ENCODE results near the gene NUBP2.

The NUBP2 gene, protein sequence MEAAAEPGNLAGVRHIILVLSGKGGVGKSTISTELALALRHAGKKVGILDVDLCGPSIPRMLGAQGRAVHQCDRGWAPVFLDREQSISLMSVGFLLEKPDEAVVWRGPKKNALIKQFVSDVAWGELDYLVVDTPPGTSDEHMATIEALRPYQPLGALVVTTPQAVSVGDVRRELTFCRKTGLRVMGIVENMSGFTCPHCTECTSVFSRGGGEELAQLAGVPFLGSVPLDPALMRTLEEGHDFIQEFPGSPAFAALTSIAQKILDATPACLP

DNA sequence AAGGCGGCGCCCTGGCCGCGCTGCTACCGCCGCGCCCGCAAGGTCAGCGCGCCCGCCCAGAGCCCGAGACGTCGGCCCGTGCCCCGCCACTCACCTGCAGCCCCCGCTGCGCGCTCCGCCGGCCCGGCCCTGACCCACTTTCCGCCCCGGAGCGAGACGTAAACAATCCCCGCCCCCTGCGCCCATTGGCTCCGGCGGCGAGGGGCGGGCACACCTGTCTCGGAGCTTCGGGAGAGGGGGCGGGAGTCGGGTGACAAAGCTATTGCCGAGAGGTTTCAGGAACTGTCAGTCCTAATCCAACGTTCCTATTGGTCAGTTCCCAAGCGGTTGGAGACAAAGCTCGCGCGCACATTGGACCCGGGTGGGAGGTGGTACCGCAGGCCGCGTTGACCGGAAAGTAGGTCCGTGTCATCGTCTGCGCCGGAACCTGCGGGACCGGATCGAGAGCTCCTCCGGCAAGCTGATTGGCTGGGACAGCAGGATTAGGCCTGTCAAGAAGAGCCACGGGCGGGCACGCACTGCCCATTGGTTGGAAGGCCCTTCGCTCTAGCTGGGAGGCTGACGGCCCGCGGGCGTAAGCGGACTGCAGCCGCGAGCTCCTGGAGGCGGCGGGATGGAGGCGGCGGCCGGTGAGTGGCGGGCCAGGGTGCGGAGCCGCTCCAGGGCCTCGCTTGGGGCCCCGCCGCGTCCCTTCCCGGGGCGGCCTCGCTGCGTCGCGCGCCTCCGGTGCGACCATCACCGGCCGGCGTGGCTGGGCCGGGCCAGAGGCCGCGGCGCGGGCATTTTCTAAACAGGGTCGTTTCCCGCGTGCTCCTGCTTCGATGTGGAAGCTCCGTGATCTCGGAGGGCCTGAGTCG lies at the start of gene NUBP2, which contains the start of gene SPSB3:
Gene NUBP2 (plus strand): TSS at position 553 of the 857 bp plus-strand sequence. CDS start 61 bp downstream, at position 614.
Gene SPSB3 (minus strand): TSS at position 164 of the 857 bp plus-strand sequence. CDS start 1,088 bp downstream, outside the sequence.
- peak; percentile 99 for DNase-seq (ENCODE audit: low spot score)

- no peak for DNase-seq (ENCODE audit: low spot score)
Observed at GRCh38 chr16:1734123-1734522, 48.6 kb upstream of the NUBP2 start.

GRCh38 chr16:1734816-1735215 lies 47.9 kb upstream of the NUBP2 start:
- no peak for DNase-seq (ENCODE audit: low spot score)

- no peak for DNase-seq (ENCODE audit: low spot score)
Observed at GRCh38 chr16:1740234-1740633, 42.5 kb upstream of the NUBP2 start.

DNA sequence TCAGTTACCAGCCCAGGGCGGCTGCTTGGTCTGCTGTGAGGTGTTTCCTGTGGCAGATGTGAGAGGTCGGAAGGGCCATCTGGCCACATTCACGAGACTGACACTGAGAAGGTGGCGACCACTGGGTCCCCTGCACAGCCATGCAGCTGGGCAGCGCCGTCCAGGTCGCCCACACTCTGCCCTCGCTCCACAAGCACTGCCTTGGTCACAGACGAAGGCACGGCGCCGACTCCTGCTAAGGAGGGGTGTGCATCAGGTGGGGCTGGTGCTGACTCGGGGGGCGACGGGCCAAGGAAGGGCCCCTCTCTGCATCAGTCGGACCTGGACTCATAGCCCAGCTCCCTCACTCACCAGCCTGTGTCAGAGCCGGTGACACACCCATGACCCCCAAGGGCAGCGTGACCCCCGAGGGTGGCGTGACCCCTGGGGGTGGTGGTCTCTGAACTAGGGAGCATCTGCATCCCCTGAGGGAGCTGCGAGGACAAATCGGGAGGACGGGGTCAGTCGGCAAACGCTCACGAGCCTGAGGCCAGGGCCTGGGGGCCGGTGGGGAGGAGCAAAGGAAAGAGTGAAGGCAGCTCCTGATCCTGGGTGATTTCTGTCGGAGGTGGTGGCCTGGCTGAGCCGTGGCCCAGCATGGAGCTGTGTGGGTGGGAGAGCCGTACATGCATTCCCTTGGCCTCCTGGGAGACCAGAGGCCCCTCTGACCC lies 41.8 kb upstream of the NUBP2 start:
- DNase-seq (ENCODE audit: low spot score) = no peak

GRCh38 chr16:1741553-1742165 lies 41.1 kb upstream of the NUBP2 start:
- no peak for DNase-seq (ENCODE audit: low spot score)

DNA sequence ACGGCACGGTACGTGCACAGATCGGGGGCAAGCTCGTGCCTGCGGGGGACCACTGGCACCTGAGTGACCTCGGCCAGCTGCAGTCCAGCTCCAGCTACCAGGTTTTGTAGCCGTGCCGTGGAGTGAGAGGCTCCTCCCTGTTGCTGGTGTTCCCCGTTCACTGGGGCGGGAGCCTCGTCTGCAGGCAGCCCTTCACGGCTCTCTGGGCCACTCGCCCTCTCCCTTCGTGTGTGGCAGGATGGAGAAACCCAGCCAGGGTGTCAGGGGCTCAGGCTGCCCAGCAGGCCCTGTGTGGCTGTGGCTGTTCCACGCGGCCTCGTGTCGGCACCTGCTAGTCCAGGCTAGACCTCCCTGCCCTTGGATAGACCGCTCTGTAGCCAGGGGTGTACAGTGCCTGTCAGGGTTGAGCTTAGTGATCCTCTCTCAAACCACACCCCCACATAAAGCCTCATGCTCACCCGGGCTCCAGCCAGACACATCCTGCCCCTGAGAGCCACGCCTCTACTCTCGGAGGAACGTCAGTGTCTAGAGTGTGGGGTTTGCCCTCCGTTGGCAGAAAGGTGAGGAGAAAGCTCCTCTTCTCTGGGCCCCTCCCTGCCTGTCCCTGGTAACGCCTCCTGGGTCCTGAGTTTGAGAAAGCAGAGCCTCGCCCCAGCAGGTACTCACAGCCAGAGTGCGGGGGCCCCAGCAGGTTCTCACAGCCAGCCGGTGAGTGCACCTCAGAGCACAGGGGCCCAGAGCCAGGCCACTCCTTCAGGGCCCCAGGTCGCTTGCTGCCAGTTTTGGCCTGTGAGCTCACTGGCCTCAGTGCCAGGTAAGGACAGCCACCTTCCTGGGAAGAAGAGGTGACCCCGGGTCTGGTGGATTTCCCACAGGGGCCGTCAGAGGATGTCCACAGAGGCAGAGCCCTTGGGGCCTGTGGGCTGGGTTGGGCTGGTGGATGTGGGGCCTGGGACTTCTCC lies 39.1 kb upstream of the NUBP2 start:
- no peak for DNase-seq (ENCODE audit: low spot score)

GRCh38 chr16:1744338-1744840 lies 38.4 kb upstream of the NUBP2 start:
- DNase-seq (ENCODE audit: low spot score) = no peak

DNA sequence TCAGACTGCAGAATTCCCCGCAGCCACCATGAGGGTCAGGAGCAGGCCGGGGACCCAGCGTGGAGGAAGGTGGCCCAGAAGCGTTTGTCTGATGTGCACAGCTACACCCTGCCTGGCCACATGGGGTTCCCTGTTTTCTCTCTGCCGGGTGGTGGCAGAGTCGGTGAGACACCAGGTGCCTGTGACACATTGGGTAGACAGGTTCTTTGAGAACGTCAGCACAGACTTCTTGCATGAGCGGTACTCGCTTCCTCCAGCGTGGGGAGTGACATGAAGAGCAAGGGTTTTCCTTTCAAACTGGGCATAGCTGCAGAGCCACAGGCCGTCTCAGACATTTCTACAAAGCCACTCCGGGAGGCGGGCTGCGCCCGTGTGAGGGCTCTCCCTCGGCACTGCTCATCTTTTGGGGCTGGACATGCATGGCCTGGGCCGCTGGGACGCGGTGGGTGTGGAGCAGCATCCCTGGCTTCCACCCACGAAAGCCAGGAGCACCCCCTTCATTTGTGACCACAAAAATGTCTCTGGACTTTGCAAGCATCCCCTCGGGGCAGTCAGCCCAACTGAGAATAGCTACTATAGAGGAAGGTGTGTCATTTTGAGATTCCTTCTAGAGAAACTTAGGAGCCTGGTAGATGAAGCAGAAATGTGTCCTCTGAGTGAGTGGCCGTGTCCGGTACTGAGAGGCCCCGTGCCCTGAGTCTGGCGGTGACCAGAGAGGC lies 37.4 kb upstream of the NUBP2 start:
- DNase-seq (ENCODE audit: low spot score) = peak; percentile 88

GRCh38 chr16:1745900-1746692 lies 36.7 kb upstream of the NUBP2 start:
- no peak for DNase-seq (ENCODE audit: low spot score)

DNA sequence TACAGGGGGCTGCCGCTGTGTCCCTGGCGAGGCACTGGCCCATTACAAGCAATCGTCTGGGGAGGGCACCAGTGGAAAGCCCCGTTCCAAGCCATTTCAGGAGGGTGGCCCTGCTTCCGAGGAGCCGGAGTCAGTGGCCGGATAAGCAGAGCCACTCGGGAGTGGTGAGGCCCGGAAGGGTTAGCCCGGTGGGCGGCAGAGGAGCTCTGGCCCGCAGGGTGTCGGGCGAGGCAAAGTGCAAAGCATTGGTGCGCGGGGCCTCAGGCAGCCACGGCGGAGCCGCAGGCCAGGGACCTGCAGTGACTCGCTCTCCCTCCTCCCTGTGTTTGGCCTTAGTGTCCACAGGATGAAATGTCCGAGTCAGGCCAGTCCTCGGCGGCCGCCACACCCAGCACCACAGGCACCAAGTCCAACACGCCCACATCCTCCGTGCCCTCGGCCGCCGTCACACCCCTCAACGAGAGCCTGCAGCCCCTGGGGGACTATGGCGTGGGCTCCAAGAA lies 36.0 kb upstream of the NUBP2 start:
- DNase-seq (ENCODE audit: low spot score) = no peak

DNA sequence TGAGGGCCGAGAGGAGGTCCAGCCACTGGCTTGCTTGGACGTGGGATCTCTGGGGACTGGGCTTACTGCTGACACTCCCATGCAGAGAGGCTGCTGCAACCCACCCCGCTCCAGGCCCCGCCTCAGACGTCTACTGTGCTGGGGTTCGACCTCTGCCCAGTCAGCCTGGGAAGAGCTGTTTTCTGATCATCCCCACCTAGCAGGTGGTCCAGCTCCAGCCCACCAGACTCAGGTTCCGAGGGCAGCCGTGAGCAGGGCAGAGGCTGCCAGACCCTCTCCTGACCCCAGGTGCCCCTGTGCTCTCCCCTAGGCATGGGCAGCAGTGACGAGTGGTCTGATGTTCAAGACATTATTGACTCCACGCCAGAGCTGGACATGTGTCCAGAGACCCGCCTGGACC lies 34.8 kb upstream of the NUBP2 start:
- DNase-seq (ENCODE audit: low spot score) = no peak

GRCh38 chr16:1749152-1750117 lies 33.3 kb upstream of the NUBP2 start:
- DNase-seq (ENCODE audit: low spot score) = no peak

DNA sequence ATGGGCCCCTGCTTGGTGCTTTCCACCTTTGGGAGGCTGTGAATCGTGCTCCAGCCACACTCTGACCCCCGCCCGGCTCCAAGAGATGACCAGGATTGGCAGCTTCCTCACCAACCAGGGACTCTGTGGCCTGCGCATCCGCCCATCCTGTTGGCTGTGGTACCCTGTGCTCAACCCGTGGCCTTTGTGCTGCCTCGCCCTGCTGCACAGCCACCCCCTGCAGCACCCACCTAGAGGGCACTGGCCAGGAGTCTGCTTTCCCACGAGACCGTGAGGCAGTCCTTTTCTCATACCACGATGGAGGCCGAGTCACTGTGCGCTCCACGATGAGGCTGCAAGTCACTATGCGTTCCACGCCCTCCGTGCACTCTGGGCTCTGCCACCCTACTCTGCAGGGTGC lies 30.8 kb upstream of the NUBP2 start:
- no peak for DNase-seq (ENCODE audit: low spot score)

- no peak for DNase-seq (ENCODE audit: low spot score)
Observed at GRCh38 chr16:1752853-1753252, 29.9 kb upstream of the NUBP2 start.

DNA sequence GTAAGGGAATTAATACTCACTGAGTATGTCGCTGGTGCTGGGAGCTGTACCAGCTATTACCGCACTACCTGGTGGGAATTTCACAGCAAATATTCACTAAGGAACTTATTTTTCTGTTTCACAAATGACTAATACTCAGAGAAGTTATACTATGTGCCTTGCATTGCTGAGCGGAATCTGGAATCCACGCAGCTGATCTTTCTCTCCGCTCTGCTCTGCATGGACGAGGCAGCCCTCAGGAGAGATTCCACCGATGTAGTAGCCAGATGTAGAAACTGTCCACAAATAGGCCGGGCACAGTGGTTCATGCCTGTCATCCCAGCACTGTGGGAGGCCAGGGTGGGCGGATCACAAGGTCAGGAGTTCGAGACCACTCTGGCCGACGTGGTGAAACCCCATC lies 28.6 kb upstream of the NUBP2 start:
- DNase-seq (ENCODE audit: low spot score) = no peak

DNA sequence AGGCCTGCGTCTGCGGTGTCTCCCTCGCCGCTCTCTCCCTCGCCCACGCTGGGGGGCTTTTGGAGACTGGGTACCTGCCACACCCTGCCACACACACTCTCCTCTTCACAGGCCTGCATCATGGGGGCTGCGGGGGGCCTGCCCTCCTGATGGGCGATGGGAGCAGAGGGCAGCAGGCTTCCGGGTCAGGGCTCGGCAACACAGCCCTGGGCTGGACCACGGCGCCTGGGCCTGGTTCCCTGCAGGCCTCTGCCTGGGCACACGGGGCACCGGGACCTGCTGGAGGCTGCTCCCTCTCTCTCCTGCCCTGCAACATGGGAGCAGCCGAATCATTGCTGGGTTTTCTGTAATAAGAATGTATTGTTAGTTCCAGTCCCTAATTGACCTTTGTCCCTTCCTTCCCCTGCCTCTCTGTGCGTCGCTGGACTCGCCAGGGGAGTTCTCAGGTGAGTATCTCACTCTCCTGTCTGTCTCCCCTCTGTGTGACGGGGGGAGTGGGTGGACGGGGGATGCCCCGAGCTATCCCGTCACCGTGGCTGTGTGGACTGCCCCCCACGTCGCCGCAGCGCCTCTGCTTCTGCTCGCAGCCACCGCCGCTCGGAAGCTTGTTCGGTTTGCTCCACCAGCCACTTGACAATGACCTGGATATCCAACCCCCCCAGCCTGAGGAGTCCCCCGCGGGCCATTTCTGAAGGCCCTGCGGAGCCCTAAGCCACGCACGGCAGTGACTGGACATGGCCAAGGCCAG lies 24.9 kb upstream of the NUBP2 start:
- no peak for DNase-seq (ENCODE audit: low spot score)

Measured in AG08395 (cell line).